GM19023 (cell line): ENCODE data around the gene ATG2A.
A peak's percentile ranks its signal among the peaks of the same experiment; 100 is the strongest.

Source experiments
- ATAC-seq: cut with Tn5 transposase; IDR thresholded peaks from one replicate; pipeline ENCODE4 v1.9.1; 2021; ENCODE audit warnings: mild to moderate bottlenecking, moderate library complexity; ENCODE audit not compliant: unreplicated experiment

Gene ATG2A

DNA sequence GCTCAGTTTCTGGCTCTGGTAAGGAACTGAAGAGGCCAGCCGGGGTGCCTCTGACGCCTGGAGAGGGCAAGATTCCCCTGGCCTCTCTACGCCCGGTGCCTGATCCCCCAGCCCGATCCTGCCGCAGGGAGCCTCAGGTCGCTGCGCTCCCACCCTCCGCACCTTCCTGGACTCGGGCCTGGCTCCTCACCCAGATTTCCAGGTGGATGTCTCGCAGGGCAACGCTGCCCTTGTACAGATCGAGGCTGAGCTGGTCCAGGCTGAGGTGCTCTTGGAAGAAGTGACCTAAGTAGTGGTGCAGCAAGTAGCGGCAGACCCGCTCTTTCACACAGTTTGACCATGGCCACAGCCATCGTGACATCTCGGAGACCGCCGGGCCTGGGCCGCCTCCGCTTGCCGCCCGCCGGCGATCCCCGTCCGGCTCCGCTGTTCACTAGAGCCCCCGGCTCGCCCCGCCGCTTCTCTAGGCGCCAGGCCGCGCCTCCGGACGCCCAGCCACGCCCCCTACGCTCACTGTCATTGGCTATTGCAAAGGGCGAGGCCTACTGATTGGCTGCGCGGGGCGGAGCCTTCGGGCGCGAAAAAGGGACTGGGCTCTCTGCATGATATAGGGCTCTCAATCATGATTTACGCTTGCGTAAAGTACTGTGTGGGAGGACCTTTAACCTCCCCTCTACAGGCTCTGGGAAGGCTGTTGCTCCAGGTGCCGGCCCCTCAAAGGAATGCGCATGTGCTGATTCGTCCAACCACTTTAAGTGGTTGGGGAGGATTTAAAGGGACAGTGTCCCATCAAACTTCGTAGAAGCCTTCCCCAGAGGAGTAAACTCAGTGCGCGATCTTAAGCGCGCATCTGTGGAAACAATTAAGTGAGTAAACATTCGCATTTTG lies at the start of gene ATG2A:
Gene ATG2A, minus strand, starts transcription at position 435 of the 888 bp plus-strand sequence. Its CDS starts 74 bp downstream, at position 361.
- ATAC-seq = peak; percentile 94

DNA sequence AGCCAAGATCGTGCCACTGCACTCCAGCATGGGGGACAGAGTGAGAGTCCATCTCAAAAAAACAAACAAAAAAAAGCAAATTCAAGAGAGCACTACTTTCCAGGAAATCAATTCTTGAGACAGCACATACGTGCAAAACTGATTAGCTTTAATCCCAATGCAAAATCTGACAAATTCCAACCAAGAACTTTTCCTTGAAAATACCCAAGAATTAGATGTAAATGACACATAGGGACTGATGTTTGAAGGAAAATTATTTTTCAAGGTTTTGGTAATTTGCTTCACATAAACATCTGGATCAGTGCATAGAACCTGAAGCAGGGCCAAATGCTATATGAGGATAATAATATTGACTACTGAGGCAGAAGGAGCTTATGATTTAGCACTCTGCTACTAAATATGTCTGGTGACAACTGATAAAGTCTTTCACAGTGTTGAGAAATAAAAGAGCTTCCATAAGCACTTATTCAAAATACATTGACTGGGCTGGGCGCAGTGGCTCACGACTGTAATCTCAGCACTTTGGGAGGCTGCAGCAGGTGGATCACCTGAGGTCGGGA lies 46.1 kb upstream of the ATG2A start:
- ATAC-seq = no peak

DNA sequence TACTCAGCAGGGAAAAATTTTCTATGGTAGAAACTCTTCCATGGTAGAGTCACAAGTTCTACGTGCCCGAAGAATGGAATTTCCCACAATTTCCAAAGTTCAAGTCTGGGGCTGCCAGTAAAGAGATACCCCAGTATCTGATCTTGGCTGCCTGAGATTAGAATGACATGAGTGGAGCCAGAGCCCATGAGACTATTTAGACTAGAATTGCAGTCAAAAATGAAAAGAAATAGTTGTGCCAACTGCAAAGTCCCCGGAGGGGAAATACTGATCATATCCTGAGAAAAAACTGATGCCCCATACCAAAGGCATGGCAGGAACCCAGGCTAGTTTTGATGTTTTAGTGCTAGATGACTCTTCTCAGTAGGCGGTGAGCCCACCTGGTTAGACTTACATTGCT lies 43.7 kb upstream of the ATG2A start:
- no peak for ATAC-seq

DNA sequence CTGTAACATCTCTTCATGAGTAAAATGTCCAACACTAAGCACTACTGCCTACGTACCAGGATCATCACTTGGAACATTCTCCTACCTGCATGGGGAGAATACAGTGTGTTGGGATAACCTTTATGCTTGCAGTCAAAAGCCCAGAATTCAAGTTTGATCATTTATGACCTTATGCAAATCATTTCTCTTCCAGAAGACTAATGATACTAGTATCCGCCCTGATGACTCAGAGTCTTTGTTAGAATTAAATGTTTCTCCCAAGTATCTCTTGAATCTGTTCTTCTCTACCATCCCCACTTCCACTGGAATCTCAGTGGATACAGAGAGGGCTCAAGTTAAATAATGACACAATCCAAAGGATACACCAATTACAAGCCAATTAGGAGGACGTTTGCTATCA lies 42.5 kb upstream of the ATG2A start:
- no peak for ATAC-seq

DNA sequence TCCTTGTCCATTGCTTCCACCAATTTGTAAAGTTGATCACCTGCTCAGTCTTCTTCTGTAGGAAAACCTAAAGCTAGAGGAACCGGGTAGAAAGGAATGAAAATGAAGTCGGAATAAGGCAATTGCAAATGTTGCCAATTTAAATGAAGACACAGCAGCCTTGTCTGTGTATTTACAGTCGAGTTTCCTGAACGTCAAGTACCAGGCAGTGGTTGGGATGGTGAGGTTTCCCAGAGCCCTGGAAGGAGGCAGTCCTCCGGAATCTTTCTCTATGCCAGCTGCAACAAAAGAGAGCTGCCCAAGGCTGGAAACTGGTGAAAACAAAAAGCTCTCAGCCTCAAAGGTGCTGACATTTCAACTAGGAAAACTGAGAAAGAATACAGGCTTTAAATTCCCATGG lies 37.2 kb upstream of the ATG2A start:
- ATAC-seq = no peak

DNA sequence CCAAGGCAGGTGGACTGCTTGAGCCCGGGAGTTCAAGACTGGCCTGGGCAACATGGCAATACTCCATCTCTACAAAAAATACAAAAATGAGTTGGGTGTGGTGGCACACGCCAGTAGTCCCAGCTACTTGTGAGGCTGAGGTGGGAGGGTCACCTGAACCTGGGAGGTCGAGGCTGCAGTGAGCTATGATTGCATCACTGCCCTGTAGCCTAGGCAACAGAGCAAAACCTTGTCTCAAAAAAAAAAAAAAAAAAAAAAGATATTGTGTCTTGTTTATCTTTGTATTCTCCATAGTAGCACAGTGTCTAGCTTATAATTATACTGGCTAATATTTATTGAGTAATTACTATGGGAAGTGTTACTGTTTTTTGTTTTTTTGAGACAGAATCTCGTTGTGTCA lies 34.5 kb upstream of the ATG2A start:
- ATAC-seq = no peak

DNA sequence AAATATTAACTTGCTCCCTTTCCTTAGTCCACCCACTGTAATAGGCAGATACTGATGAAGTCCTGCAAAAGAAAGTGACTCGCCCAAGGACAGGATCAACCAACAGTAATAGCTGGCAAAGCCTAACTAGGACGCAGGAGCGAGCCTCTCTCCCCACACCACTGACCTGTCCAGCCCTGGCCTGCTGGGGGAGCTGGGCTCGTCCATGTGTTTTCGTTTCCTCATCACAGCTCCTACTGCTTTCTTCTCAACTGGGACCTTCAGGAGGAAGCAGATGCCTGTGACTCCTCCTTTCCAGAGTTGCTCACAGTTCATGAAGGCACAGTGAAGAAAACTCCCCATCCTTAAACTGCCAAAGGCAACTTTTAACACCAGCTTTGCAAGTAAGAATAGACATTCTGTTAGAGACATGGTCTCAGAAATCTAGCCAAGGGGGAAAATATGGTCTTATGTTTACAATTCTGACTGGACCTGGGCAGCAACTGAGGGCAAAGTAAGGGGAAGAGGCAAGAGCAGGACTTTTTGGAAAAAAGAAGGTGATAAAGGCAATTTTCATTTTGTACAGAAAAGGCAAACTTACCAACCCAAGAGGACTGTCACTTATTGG lies 30.3 kb upstream of the ATG2A start:
- no peak for ATAC-seq

DNA sequence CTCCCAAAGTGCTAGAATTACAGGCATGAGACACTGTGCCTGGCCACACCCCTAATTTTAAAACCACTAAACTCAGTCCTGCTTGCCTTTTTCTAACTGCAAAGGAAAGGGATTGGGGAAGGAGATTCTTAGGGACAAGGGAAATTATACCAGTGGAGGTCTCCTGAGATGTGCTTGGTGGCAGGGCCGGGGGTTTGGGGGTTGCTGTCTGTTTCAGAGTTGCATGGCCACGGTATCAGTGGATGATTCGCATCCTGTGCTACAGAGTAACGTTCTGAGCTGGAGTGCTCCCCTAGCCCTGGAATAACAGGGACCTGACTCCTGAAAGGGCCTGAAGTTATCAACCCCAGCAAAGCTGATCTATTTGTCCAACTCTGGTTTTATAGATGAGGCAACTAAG lies 19.5 kb upstream of the ATG2A start:
- no peak for ATAC-seq

DNA sequence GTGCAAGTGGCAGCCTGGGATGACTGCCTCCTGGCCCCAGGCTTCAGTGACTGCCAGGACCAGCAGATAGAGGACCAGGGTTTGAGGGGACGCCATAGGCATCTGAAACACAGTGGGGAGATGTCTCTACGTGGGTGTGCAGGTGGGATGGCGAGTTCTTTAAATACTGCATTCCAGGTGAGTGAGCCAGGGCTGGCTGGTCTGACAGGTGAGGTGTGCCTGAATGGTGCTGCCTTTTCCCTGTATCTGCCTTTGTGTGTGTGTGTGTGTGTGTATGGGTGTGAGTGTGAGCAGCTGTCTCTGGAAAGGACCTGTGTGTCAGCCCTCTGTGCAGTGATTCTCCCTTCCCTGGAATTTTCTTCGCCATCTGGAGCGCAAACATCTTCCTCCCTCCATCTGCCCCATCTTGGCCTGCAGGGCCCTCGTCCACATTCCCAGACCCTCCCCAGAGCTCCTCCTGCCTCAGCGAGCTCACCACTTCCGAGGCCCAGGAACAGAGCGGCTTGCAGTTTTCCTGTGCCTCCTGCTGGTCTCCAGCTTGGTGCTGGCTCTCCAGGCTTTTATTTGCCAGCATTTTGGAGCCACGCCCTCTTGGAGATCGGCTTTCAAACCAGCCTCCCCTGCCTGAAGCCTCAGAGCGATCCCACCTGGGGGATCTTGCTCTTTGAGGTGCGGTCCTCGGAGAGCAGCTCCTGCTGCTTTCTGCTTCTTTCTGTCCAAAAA lies 18.5 kb upstream of the ATG2A start, which contains the start of gene GPHA2:
Gene GPHA2, minus strand, starts transcription at position 535 of the 723 bp plus-strand sequence. Its CDS starts 433 bp downstream, at position 102.
- ATAC-seq = no peak

DNA sequence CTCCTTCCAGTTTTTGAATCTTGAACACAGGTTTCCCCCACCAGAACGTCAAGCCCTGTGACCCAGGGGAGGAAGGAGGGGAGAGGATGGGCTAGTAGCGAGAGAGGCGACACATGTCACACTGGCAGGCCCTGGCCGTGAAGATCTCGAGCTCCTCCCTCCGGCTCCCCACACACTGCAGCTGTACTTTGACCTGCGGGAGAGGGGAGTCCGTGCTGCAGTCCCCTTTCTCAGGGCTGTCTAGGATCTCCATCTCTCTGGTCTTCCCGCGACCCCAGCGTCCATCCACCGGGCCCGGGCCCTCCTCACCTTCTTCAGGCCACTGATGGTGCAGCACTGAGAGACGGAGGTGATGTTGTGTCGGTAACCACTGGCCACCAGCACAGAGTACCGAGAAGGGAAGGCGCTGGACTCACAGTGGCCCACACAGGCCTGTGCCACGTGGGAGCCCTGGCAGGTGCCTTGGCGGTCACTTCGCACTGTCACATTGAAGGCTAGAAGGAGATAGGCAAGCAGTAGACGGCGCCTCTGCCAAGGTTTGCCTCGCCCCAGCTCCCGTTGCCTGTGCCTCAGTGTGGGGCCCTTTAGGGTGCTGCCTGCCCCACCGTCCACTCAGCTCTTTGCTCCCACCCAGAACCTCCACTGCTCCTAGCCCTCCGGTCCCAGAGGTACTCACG lies 17.8 kb upstream of the ATG2A start:
- ATAC-seq = no peak

DNA sequence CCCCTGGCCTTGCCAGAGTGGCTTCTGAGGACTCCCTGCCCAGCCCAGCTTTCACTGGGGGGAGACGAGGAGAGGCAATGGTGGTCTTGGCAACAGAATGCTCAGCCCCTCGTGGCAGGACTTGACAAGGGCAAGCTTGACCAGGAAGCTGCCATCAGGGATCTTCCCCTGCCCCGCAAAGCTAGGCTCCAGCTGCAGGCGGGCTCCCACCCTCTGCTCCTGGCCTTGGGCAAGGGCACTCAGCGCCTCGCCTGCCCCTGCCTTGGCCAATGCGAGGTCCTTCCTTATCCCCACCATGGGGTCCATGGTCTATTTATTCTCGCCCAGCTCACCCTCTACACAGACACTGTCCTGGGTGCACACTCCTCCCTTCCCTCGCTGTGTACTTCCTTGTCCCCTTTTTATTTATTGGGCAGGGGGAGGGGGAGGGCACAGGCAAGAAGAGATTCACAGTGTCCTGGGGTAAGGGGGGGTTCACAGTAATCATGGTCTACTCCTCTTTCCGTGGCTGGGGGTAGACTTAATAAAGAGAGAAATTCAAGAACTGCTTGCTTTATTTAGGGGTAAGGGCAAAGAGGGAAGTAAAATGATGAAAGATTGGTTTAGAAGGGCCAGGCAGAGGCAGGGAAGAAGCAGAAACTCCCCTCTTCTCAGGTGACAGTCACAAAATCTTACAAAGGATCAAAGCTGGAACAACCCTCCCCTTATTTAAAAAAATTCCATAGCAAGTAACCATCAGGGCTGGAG lies 17.1 kb upstream of the ATG2A start:
- no peak for ATAC-seq

DNA sequence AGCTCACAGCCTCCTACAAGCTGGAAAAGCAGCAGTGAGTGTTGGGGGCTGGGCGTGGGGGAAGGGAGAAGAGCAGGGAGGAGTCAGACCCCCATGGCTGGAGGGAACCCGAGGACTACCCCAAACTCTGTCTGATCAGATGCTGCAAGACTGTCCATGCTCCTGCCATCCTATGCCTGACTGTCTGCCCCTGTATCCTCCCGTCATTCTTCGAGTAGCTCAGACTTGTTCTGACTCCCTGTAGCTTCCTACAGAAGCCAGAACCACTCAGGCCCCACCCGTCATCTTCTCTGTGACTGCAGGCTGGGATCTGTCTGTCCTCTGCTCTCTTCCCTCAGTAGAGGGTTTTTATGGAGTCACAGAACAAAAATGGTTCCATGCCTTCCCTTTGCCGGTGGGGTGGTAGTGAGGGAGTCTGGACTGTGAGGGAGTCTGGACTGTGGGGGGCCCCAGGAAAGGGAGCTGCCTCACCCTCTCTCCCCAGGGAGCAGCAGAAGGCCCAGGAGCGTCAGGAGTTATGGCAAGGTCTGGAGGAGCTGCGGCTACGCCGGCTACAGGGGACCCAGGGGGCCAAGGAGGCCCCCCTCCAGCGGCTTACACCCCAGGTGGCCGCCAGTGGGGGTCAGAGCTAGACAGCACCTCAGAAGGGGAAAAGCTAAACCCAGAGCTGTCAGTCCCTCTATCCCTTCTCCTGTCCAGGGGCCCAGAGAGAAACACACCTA lies 16.4 kb upstream of the ATG2A start:
- no peak for ATAC-seq

DNA sequence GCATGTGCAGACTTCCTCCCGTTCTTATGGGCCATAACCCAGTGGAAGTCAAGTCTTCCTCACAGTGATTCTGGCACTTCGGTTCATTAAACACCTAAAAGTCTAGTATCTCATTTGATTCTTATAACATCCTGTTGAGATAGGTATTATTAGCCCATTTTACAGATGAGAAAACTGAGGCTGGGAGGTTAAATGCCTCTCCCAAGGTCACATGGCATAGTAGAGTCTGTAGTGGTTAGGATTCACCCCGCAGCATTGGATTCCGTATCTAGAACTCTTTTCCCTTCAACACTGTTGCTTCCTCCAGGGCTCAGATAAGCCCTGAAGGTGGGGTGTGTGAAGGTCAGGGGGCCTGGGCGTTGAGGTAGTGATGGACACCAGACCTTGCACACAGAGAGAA lies 15.3 kb upstream of the ATG2A start:
- ATAC-seq = no peak

DNA sequence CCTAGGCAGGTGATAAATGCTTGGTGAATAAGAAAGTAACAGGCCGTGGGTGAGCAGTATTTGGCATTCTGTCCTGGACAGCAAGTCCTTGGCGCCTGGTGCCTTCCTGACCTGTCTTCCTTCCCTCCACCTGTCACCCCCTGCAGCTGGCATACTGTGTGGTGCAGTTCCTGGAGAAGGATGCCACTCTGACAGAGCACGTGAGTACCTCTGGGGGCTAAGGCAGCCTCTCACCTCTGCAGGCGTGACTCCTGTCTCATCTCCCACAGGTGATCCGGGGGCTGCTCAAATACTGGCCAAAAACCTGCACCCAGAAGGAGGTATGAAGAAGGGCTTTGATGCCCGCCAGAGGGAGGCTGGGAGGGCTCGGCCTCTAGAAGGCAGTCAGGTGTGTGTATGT lies 14.3 kb upstream of the ATG2A start:
- ATAC-seq = no peak

DNA sequence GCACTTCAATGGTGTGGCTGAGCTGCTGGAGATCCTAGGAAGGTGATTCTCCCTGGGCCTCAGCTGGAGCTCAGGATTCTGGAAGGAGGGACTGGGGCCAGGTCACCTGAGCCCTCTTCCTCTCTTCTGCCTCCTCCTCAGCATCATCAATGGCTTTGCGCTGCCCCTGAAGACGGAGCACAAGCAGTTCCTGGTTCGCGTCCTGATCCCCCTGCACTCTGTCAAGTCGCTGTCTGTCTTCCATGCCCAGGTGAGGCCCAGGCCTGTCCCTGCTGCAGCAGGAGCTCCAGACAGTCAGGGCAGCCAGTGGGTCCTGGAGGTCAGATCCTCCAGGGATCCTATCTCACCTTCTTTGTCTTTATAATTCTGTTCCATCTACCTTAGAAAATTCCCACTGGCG lies 13.3 kb upstream of the ATG2A start:
- ATAC-seq = no peak

DNA sequence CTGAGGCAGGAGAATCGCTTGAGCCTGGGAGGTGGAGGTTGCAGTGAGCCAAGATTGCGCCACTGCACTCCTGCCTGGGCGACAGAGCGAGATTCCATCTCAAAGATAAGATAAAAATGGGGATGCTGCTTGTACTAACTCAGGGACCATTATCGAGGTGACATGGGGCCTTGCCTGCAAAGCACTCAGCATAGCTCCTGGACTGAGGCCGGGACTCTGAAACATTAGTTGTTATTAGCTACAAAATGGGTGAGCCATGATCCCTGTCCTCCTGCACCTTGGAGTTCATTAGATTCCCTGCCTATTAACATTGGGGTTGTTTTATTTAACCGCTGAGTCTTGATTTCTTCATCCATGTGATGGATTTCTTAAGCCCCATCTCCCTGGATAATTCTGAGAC lies 12.6 kb upstream of the ATG2A start:
- no peak for ATAC-seq

DNA sequence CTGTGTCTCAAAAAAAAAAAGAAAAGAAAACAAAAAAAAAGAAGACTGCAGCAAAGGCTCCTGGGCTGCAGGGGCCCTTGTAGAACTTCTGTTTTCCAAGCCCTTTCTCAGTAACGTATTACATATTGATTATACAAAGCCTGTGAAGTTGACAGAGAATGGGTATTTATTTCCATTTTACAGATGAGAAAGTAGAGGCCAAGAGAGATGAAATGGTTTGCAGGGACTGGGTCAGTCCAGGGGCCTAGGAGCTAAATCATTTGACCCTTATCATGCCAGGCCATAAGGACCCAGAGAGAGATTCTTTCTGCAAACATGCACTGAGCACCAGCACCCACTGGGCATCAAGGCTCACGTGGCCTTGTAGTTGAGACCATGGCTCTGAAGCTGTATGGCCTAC lies 11.9 kb upstream of the ATG2A start:
- no peak for ATAC-seq

DNA sequence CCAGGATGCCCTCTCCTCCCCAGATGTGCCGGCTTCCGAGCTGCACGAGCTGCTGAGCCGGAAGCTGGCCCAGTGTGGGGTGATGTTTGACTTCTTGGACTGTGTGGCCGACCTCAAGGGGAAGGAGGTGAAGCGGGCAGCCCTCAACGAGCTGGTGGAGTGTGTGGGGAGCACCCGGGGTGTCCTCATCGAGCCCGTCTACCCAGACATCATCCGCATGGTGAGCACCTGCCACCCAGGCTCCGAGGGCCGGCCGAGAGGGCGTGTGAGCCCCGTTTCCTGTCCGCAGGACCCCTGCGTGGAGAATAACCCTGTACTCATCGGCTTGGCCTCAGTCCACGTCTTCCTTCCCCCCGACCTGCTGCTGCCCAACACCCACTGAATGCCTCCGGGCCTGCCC lies 9.7 kb upstream of the ATG2A start:
- ATAC-seq = no peak
